HG03066 (cell line): Measurements from ENCODE around the gene ZNF580.

Experiments
- ATAC-seq: cut with Tn5 transposase; IDR thresholded peaks from one replicate; pipeline ENCODE4 v1.9.1; 2021; ENCODE audit warnings: low read depth; ENCODE audit not compliant: unreplicated experiment

ZNF580 gene, protein sequence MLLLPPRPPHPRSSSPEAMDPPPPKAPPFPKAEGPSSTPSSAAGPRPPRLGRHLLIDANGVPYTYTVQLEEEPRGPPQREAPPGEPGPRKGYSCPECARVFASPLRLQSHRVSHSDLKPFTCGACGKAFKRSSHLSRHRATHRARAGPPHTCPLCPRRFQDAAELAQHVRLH

GRCh38 chr19:55640577-55641425 lies at the start of gene ZNF580:
TSS of gene ZNF580 (plus strand) at chr19:55641002. CDS start at chr19:55642509, 1,507 bp downstream.
- no peak for ATAC-seq

DNA sequence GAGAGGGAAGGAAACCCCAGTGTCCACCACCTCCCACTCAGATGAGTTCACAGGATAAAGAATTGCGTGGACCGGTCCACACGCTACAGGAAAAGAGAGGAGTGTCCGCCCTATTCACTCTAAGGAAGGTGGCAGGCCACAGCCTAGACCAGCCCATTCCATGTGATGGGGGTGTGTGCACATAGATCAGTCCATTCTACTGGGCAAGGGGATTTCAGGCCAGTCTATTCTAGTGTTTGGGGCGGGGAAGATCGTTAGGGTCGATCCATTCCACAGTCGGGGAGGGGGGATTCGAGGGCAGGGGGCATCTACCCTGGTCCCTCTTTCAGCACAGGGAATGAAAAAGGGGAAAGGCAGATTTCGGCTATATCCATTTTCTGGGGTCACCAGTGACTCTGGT lies 49.2 kb upstream of the ZNF580 start:
- no peak for ATAC-seq

DNA sequence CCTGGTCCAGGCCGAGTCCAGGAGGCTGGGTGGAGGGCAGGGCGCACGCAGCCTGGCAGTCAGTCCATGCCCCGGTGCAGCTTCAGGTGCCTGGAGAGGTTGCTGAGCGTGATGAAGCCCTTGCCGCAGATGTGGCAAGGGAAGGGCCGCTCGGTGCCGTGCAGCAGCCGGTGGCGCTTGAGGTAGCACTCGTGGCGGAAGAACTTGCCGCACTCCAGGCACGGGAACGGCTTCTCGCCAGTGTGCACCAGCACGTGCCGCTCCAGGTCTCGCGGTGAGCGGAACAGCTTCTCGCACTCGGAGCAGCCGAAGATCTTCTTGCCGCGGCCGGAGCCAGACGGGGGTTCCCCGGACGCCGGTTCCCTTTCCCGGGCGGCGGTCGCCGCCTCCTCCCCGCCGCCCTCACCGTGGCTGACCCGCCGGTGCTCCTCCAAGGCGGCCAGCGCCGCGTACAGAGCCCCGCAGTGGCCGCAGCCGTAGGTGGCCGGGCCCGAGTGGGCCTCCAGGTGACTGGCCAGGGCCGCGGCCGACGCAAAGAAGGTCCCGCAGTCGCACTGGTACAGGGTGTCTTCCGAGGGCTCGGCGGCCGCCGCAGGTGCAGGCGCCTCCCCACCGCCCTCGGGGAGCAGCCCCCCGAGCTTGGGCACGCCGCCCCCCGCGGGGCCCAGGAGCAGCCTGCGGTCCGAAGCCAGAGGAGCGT lies 48.3 kb upstream of the ZNF580 start:
- ATAC-seq: no peak

DNA sequence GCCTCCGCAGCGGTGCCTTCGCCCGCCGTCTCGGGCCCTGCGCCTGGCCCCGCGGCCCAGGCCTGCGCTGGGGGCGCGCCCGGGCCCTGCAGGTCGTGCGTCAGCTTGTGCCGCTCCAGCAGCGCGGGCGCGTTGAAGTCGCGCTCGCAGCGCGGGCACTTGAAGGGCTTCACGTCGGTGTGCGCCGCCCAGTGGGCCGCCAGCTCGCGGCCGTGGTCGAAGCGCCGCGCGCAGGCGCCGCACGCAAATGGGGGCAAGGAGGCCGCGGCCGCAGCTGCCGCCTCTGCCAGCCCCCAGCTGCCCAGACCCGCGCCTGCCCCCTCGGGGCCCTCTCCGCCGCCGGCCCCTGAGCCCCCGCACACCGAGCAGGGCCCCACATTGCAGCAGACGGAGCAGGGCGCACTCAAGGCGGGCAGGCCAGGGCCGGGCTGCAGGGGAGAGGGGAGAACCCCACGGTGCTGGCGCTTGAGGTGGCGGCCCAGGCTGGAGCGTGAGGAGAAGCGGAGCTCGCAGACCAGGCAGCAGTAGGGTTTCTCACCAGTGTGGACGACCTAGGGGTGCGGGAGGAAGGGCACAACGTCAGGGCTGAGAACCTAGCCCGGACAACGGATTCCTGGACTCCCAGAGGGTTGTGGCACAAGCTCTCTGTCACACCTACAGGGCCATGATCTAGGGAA lies 47.6 kb upstream of the ZNF580 start:
- ATAC-seq: no peak

GRCh38 chr19:55594996-55595545 lies 45.7 kb upstream of the ZNF580 start:
- no peak for ATAC-seq

GRCh38 chr19:55596304-55596703 lies 44.5 kb upstream of the ZNF580 start:
- ATAC-seq: no peak

GRCh38 chr19:55597501-55597921 lies 43.3 kb upstream of the ZNF580 start:
- no peak for ATAC-seq

GRCh38 chr19:55598034-55598433 lies 42.8 kb upstream of the ZNF580 start:
- ATAC-seq: no peak

DNA sequence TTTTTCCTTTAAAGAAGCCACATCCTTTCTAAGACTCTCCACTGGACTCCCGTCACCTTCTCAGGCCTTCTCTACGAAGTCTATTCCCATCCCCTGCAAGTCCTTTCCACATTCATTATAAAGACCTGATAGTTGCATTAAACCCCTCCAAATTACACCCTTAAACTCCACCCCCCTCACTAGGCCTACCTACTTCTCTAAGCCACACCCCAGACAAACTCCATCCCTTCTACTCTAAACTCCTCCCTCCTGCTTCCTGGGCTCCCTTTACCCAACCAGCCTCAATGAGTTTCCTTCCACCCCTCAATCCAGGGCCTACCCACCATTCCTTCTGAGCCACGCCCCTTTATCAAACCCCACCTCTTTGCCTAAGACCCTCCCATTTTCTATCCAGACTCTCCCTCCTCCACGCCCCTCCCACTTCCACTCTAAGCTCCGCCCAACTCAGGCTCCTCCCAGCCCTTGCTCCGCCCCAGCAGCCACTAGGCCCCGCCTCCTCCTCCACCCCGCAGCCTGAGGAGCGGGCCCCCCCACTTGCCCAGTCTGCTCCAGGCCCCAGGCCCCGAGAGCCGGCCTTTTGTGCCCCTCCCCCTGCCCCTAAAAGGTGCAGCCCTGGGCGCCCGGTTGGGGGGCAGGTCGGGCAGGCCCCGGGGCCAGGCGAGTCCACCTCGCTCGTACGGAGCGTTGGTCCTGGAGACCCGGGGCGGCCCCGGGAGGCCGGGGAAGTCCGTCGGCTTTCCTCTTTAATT lies 41.9 kb upstream of the ZNF580 start:
- ATAC-seq: peak; percentile 45

DNA sequence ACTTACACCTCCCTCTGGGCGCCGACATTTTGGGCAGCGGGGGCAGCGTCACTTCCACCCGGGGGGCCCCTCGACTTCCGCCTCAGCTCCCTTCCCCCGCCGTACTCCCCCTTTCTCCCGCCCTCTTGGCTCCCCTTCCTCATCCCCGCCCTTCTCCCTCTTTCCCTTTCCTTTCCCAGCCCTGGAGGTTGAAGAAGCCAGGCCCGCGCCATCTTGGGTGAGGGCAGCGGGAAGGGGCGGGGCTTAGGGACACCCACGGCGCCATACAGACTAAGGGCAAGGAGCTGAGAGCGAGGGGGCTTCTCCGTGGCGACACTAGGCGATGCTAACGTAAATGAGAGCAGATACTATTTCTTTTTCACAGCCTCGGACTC lies 41.3 kb upstream of the ZNF580 start, which contains the start of gene FIZ1:
TSS of gene FIZ1 (minus strand) at position 50 of the 374 bp plus-strand sequence. CDS start 1,652 bp downstream, outside the sequence.
- ATAC-seq: peak; percentile 57

DNA sequence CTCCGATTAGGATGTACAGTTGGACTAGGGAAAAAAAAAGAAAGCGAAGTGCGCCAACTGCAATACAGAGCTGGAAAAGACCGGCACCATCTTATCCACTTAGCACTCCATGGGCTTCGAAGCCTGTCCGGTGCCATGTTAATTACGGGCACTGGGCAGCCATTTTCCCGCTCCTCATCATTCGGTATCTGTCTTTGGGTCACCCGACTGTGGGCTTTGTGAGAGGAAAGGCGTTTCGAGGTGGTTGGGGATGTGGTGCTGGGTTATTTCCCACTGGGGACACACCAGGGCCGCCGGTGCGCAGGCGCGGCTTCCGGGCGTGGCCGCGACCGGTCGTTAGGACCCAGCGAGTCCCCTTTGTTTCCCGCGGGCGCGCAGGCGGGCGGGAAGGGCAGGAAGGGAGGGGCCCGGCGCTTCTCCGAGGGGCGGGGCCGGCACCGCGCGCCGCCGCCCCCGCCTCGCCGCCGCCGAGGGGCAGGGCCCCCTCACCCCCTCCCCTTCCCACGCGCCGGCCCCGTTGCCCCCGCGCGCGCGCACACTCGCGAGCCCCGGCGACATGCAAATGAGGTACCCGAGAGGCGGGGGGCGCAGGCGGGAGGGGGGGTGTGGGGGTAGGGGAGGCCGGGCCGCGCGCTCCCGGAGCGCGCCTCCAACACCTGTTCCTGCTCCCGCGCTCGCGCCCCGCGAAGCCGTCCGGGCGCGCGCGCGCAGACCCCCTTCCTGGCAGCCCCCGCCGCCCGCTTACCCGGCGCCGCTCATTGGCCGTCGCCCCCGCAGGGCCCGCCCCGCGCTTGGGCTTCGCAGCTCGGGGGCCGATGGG lies 40.8 kb upstream of the ZNF580 start, which contains the start of gene ZNF524:
TSS of gene ZNF524 (plus strand) at position 447 of the 820 bp plus-strand sequence. CDS start 1,825 bp downstream, outside the sequence.
- peak; percentile 37 for ATAC-seq

- ATAC-seq: no peak
Observed at GRCh38 chr19:55600662-55601028, 40.2 kb upstream of the ZNF580 start.

GRCh38 chr19:55601084-55601483 lies 39.7 kb upstream of the ZNF580 start:
- no peak for ATAC-seq

DNA sequence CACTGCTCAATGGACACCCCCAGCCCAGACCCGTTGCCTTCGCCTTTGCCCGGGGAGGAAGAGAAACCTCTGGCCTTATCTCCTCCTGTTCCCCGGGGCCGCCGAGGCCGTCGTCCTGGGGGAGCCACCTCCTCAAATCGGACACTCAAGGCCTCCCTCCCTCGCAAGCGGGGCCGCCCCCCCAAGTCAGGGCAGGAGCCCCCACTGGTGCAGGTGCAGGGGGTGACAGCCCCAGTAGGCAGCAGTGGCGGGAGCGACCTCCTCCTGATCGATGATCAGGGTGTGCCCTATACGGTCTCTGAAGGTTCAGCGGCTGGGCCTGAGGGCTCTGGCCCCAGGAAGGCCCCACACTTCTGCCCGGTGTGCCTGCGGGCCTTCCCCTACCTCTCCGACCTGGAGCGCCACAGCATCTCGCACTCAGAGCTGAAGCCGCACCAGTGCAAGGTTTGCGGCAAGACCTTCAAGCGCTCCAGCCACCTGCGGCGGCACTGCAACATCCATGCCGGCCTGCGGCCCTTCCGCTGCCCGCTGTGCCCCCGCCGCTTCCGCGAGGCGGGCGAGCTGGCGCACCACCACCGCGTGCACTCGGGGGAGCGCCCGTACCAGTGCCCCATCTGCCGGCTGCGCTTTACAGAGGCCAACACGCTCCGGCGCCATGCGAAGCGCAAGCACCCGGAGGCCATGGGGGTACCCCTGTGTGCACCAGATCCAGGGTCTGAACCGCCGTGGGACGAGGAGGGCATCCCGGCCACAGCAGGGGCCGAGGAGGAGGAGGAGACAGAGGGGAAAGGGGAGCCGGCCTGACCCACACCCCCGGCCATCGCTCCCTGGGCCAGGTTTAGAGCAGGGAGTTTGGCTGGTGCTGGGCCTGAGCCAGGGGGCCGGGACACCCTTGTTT lies 38.4 kb upstream of the ZNF580 start:
- ATAC-seq: no peak

GRCh38 chr19:55603115-55603514 lies 37.7 kb upstream of the ZNF580 start:
- ATAC-seq: no peak

DNA sequence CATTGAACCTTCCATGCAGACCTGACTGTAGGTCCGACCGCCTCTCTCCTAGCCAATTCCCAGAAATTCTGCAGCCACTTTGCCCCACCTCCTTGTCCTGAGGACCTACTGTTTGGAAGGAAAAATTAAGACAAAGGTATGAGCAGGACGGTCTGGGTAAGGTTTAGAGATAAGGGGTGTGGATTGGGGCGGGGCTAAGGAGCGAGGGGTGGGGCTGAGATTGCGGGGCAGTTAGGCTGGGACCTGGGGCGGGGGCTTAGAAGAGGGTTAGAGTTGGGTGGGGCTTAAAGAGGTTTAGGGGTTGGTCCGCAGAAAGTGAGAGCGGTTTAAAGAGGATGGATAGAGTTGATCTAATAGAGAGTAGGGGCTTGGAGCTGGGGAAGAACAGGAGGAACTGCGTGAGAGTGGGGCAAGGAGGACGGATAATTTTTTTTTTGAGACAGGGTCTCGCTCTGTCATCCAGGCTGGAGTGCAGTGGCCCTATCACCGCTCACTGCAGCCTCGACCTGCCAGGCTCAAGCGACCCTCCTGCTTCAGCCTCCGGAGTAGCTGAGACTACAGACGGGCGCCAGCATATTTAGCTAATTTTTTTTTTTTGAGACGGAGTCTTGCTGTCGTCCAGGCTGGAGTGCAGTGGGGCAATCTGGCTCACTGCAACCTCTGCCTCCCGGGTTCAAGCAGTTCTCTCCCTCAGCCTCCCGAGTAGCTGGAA lies 37.1 kb upstream of the ZNF580 start:
- ATAC-seq: no peak

DNA sequence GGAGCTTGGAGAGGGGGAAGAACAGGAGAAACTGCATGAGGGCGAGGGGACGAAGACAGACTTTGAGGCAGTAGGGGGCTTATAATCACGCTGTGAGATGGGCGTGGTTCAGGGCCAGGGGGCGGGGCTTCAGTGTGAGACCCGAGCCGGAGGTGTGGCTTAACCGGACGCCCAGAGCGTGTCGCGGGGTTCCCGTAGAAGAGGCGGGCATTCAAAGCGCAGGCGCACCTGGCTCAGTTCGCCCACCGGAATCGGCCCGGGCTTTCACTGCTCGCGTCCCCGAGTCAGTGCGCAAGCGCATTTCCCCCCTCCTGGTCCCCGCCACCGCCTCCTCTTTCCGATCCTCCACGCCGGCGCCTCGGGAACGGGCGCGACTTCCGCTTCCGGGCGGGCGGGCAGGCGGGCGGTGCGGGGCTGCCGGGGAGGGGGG lies 35.6 kb upstream of the ZNF580 start:
- peak; percentile 77 for ATAC-seq
